ENCODE measurements around the gene SLC19A1.
"Not testable (repeated sequence)": the region's sequence is repeated elsewhere in the genome, so short reads cannot be mapped to it uniquely, and the experiment has no call there.

Gene SLC19A1

GRCh38 chr21:45532826-45533360 is 9.3 kb downstream of the SLC19A1 start:
- no peak for DNase-seq

GRCh38 chr21:45531393-45532215 is 10.6 kb downstream of the SLC19A1 start:
- no peak for DNase-seq

- DNase-seq: not testable (repeated sequence)
These were observed 11.2 kb downstream of the SLC19A1 start for GRCh38 chr21:45531114-45531392.

DNA sequence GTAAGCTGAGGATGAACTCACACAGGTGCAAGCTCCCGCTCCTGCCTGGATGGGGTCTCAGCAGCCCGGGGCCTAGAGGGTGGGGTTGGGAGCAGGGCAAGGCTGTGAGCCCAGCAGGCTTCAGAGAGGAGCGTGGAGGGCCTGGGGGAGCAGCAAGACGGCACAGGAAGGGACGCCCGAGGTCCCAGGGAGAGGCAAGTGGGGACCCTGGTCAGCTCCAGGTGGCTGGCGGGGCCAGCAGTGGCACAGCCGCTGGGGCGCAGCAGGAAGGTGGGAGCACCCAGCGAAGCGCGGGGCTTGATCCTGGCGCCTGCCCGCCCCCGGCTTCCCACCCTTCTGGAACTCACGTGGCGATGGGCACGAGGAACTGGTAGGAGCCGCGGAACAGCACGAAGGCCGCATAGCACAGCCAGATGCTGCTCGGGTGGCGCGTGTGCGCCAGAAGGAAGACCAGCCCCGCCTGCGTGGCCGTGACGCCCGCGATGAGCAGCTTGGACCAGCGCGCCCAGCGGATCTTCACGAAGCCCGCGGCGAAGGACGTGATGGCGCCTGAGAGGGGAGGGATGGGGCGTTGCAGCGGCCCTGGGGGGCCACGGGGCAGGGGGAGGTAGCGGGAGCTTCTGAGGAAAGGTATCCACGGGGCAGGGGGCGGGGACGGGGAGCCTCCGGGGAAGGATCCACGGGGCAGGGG is 11.7 kb downstream of the SLC19A1 start:
- DNase-seq: no peak

GRCh38 chr21:45529785-45530422 is 12.3 kb downstream of the SLC19A1 start:
- no peak for DNase-seq

GRCh38 chr21:45528981-45529784 is 13.1 kb downstream of the SLC19A1 start:
- DNase-seq: no peak

DNA sequence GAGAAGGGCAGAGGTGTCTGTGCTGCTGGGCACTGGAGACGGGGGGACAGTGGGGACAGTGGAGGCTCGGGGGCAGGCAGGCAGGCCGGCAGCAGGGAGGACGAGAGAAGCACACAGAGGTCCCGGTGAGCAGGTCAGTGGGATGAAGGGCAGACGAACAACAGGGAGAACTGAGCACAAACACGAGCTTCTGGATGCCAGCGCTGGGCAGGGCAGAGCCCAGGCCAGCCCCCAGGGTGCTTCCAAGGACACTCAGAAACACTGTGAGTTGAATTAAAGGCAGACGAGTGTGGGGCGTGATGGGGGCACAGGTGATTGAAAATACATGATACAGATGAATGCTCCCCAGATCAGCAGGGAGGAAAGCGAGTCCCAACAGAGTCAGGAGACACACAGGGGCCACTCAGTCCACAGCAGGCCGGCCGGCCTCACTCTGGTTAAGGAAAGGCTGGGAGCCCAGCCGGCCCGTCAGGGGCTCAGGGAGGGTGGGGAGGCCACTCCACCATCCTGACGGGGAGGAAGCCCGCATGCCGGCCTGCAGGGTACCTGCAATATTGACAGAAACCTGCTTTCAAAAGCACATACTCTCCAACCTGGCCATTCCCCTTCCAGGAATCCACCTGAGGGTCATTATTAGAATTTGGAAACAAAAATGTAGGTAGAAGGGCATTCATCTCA is 14.1 kb downstream of the SLC19A1 start:
- no peak for DNase-seq

DNA sequence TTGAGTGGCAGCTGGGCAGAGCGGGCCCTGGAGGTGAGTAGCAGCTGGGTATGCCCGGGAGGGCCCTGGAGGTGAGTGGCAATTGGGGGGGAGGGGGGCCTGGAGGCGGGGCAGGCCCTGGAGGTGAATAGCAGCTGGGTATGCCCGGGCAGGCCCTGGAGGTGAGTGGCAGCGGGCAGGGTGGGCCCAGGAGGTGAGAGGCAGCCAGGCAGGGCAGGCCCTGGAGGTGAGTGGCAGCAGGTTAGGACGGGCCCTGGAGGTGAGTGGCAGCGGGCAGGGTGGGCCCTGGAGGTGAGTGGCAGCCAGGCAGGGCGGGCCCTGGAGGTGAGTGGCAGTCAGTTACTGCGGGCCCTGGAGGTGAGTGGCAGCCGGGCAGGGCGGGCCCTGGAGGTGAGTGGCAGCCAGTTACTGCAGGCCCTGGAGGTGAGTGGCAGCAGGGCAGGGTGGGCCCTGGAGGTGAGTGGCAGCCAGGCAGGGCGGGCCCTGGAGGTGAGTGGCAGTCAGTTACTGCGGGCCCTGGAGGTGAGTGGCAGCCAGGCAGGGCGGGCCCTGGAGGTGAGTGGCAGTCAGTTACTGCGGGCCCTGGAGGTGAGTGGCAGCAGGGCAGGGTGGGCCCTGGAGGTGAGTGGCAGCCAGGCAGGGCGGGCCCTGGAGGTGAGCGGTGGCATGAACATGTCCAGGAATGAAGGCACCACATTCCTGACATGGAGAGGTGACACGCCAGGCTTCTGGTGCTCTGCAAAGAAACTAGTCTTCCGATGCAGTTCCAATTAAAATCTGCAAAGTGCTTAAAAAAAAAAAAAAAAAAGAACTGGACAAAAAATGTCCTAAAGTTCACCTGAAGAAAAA is 14.9 kb downstream of the SLC19A1 start:
- not testable (repeated sequence) for DNase-seq

- no peak for DNase-seq
These were observed 16.3 kb downstream of the SLC19A1 start for GRCh38 chr21:45525910-45526306.

DNA sequence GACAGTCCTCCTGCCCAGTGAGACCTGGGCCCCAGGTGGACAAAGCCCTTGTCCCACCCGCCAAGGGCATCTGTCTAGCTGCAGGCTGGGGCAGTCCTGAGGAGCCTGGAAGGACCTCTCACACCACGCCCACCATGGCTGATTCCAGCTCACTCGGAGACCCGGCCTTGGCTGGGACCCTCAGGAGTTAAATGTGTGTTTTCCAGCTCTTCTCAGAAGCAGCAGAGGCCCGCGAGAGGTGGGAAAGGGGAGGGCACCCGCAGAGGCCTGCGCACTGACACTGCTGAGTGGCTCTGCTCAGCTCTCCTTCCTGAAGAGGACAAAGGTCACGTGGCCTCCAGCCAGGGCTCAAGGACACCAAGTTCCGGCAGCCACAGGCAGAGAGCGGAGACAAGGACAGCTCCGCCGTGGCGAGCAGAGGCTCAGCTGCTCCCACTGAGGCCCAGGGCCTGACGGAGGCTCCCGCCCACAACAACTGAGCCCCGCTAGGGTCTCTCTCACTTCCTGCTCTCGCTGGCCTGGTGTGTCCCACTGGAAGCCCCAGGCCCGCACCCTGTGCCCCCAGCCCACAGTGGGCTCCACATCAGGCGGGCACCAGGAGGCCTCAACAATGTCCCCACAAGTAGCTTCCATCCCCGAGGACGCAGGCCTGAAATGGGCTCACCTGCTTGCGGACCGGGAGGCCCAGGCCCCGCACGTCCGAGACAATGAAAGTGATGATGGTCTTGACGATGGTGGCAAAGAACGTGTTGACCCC is 16.9 kb downstream of the SLC19A1 start:
- no peak for DNase-seq

DNA sequence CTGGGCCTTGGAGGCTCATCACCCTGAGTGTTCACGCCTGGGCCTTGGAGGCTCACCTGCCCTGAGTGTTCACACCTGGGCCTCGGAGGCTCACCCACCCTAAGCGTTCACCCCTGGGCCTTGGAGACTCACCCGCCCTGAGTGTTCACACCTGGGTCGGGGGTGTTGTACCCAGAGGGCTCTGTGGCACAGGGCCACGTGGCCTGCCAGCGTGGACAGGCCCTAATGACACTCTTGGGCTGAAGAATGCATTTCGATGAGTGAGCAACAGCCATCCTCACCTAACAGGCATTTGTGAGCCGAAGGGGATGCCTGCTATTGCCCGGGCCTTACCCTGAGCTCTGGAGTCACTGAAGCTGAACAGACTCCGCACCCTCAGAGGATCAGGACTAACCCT is 17.5 kb downstream of the SLC19A1 start:
- no peak for DNase-seq

DNA sequence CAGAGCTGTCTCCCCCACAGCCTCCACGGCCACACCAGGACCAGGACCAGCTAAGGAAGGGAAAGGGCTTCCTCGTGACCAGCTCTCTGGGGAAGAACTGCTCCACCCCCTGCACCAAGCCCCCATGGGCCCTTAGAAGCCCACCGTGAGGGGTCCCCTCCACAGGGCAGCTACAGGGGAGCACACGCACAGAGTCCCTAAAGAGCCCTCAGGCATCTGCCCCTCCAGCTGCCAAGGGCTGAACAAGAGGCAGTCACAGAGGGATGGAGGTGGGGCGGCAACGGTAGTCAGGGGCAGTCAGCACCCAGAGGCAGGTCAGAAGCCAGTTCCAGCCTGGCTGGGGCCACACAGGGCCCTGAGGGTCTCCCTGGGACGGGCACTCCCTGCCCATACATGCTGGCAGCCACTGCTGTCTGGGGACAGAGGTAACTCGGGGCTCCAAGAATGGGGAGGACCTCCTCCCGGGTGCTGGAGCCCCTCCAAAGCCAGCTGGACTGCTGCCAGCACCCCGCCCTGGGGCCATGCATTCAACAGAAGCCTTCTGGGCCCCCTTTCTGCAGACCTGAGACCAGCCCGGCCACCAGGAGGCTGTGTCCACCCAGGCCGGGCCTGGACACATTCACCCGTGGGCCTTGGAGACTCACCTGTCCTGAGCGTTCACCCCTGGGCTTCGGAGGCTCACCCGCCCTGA is 18.7 kb downstream of the SLC19A1 start:
- DNase-seq: no peak

- DNase-seq: no peak
These were observed 19.3 kb downstream of the SLC19A1 start for GRCh38 chr21:45522986-45523385.

GRCh38 chr21:45522381-45522780 is 19.9 kb downstream of the SLC19A1 start:
- DNase-seq: no peak

DNA sequence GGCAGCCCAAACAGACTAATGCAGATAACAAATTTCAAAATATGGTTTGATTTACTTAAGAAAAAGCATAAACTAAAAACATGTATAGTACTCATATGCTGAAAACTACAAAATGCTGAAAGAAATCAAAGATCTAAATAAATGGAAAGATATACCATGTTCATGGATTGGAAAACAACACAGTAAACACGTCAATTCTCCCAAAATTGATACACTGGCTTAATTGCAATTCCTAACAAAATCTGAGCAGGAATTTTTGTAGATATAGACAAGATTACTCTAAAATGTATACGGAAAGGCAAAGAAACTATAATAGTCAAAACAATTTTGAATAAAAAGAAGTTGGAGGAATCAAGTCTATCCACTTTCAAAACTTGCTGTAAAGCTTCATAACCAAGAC is 21.0 kb downstream of the SLC19A1 start:
- no peak for DNase-seq

- no peak for DNase-seq
These were observed 23.1 kb downstream of the SLC19A1 start for GRCh38 chr21:45519182-45519581.

DNA sequence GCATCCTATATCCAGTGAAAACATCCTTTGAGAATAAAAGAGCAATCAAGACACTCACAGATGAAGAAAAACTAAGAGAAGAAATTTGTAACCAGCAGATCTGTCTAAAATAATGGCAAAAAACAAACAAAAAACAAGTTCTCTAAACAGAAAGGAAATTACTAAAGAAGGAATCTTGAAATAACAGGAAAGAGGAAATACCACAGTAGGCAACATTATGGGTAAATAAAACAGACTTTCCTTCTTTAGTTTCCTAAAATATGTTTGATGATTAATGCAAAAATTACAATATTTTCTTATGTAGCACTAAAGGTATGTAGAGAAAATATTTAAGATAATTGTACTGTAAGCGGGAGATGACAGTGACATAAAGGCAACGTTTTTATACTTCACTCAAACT is 23.5 kb downstream of the SLC19A1 start:
- no peak for DNase-seq

DNA sequence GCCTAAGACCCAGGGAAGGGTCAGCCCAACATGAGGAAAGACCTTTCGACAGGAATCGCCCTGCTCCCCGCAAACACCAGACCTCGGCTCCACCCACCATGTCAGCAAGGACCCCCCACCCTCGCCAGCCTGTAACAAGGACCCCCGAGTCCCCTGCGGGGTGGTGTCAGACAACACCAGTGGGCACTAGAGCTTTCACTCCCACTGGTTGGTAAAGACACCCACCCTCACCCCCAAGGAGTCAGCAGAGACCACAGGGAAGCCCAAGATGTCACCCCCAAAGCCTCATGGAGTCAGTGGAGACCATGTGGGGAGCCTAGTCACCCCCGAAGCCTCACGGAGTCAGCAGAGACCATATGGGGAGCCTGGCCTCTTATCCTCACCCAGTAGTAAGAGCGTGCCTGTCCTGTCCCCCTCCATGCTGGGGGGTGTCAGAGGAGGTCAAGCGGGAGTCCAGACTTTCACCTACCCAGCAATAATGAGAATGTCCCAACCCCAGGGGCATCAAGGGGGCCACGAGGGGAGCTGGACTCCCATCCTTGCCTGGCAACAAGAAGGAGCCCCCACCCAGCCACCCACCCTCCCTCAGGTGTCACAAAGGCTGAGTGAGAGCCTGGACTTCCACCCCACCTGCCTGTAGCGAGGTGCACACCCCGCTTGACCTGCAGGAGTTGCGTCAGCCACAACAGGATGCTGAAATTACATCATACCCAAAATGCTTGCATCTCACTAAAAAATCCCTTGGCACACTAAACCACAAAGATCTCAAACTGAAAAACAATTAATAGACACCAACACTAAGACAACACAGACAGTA is 24.8 kb downstream of the SLC19A1 start:
- DNase-seq: no peak

GRCh38 chr21:45516671-45517151 is 25.5 kb downstream of the SLC19A1 start:
- no peak for DNase-seq
